Dendritic cell treated with granulocyte-macrophage colony-stimulating factor and Interleukin-4, amounts not matched to agents 40 ng/mL and 50 ng/mL, for 4 days (primary cell): ENCODE measurements around the gene SLC38A1.
A peak's percentile ranks its signal among the peaks of the same experiment; 100 is the strongest.
"Not testable (repeated sequence)": the region's sequence is repeated elsewhere in the genome, so short reads cannot be mapped to it uniquely, and the experiment has no call there.

Experiments
- H3K27ac Mint-ChIP-seq: one replicate; pipeline ENCODE4 v1.8.0; 2022; ENCODE audit warnings: mild to moderate bottlenecking, mixed read lengths
- H3K27me3 Mint-ChIP-seq: one replicate; pipeline ENCODE4 v1.8.0; 2022; ENCODE audit warnings: mild to moderate bottlenecking, mixed read lengths
- H3K36me3 Mint-ChIP-seq: one replicate; pipeline ENCODE4 v1.8.0; 2022; ENCODE audit warnings: low read depth, mixed read lengths
- H3K4me1 Mint-ChIP-seq: one replicate; pipeline ENCODE4 v1.8.0; 2022; ENCODE audit warnings: low read depth, mixed read lengths
- H3K4me3 Mint-ChIP-seq: one replicate; pipeline ENCODE4 v1.8.0; 2022; ENCODE audit warnings: mild to moderate bottlenecking, moderate library complexity, mixed read lengths
- H3K9me3 Mint-ChIP-seq: one replicate; pipeline ENCODE4 v1.8.0; 2022; ENCODE audit warnings: mixed read lengths
- intact Hi-C: fragments of 100-400 bp; cut with micrococcal nuclease; formaldehyde crosslinking; loops from one replicate; pipeline ENCODE4 v1.15.0; 2022

Gene SLC38A1

GRCh38 chr12:46268583-46269428 is at the start of gene SLC38A1:
Gene SLC38A1 (minus strand): TSS chr12:46269043. CDS start chr12:46239800, 29,243 bp downstream.
- Mint-ChIP-seq H3K4me1 (no peaks in the 10 kb centered on the region), H3K27ac (no peak within 1 kb of the TSS), H3K27me3 (peaks cover 19% of the 10 kb centered on the region), H3K36me3 (no peaks in the 10 kb centered on the region), H3K4me3 (no peak within 1 kb of the TSS), H3K9me3 (no peaks in the 10 kb centered on the region)
- intact Hi-C loops, result no loop called here

- H3K27ac Mint-ChIP-seq, result no peak overlapping the region
- intact Hi-C loops, result no loop called here
- H3K36me3 Mint-ChIP-seq, result no peaks in the 10 kb centered on the region
- no peaks in the 10 kb centered on the region for H3K27me3 Mint-ChIP-seq
- no peak overlapping the region for H3K4me3 Mint-ChIP-seq
- no peaks in the 10 kb centered on the region for H3K4me1 Mint-ChIP-seq
- no peaks in the 10 kb centered on the region for H3K9me3 Mint-ChIP-seq
These were observed 49.2 kb upstream of the SLC38A1 start for GRCh38 chr12:46318037-46318436.

GRCh38 chr12:46304070-46304469 is 35.2 kb upstream of the SLC38A1 start:
- Mint-ChIP-seq H3K4me1 (peaks cover 24% of the 10 kb centered on the region), H3K27ac (no peak overlapping the region), H3K4me3 (no peak overlapping the region), H3K27me3 (peaks cover 7% of the 10 kb centered on the region), H3K36me3 (no peaks in the 10 kb centered on the region), H3K9me3 (peaks cover 24% of the 10 kb centered on the region)
- intact Hi-C loops, result no loop called here

- Mint-ChIP-seq H3K27ac (no peak overlapping the region), H3K4me1 (peaks cover 34% of the 10 kb centered on the region), H3K4me3 (no peak overlapping the region), H3K36me3 (no peaks in the 10 kb centered on the region), H3K27me3 (peaks cover 9% of the 10 kb centered on the region), H3K9me3 (peaks cover 19% of the 10 kb centered on the region)
- intact Hi-C loops, result no loop called here
These were observed 34.3 kb upstream of the SLC38A1 start for GRCh38 chr12:46303039-46303666.

GRCh38 chr12:46300910-46301309 is 32.1 kb upstream of the SLC38A1 start:
- Mint-ChIP-seq H3K4me1 (peaks cover 56% of the 10 kb centered on the region), H3K36me3 (no peaks in the 10 kb centered on the region), H3K27ac (peak overlapping the region; percentile 39), H3K9me3 (peaks cover 9% of the 10 kb centered on the region), H3K4me3 (no peak overlapping the region), H3K27me3 (peaks cover 9% of the 10 kb centered on the region)
- intact Hi-C loops, result loop anchor here (2.0 kb wide), 1 partner anchor 148 kb away; no protein-coding TSS in a partner anchor

GRCh38 chr12:46299851-46300250 is 31.0 kb upstream of the SLC38A1 start:
- Mint-ChIP-seq H3K27ac (no peak overlapping the region), H3K4me3 (no peak overlapping the region), H3K4me1 (peaks cover 56% of the 10 kb centered on the region), H3K9me3 (no peaks in the 10 kb centered on the region), H3K36me3 (no peaks in the 10 kb centered on the region), H3K27me3 (peaks cover 4% of the 10 kb centered on the region)
- intact Hi-C loops, result loop anchor here (2.0 kb wide), 2 partner anchors 81 to 147 kb away; no protein-coding TSS in a partner anchor

GRCh38 chr12:46298261-46298660 is 29.4 kb upstream of the SLC38A1 start:
- Mint-ChIP-seq H3K27ac (no peak overlapping the region), H3K4me3 (no peak overlapping the region)

GRCh38 chr12:46296822-46297221 is 28.0 kb upstream of the SLC38A1 start:
- Mint-ChIP-seq H3K27me3 (peaks cover 6% of the 10 kb centered on the region), H3K36me3 (no peaks in the 10 kb centered on the region), H3K4me3 (no peak overlapping the region), H3K4me1 (peaks cover 53% of the 10 kb centered on the region), H3K27ac (peak overlapping the region; percentile 42), H3K9me3 (peaks cover 9% of the 10 kb centered on the region)
- intact Hi-C loops, result no loop called here

More at GRCh38 chr12:46298261-46298660, 29.4 kb upstream of the SLC38A1 start:
- Mint-ChIP-seq H3K36me3 (no peaks in the 10 kb centered on the region), H3K9me3 (no peaks in the 10 kb centered on the region), H3K27me3 (peaks cover 6% of the 10 kb centered on the region), H3K4me1 (peaks cover 56% of the 10 kb centered on the region)
- intact Hi-C loops, result loop anchor here (2.0 kb wide), 1 partner anchor 79 kb away; no protein-coding TSS in a partner anchor

- Mint-ChIP-seq H3K27me3 (peaks cover 2% of the 10 kb centered on the region), H3K4me1 (peaks cover 20% of the 10 kb centered on the region), H3K4me3 (no peak overlapping the region), H3K36me3 (no peaks in the 10 kb centered on the region), H3K27ac (no peak overlapping the region), H3K9me3 (peaks cover 24% of the 10 kb centered on the region)
- intact Hi-C loops, result no loop called here
These were observed 24.0 kb upstream of the SLC38A1 start for GRCh38 chr12:46292754-46293402.

- H3K27me3 Mint-ChIP-seq, H3K27ac Mint-ChIP-seq, H3K36me3 Mint-ChIP-seq, intact Hi-C loops, H3K4me3 Mint-ChIP-seq: not testable (repeated sequence)
- peaks cover 34% of the 10 kb centered on the region for H3K9me3 Mint-ChIP-seq
- H3K4me1 Mint-ChIP-seq, result peaks cover 15% of the 10 kb centered on the region
These were observed 23.1 kb upstream of the SLC38A1 start for GRCh38 chr12:46291953-46292352.

GRCh38 chr12:46285177-46285576 is 16.3 kb upstream of the SLC38A1 start:
- Mint-ChIP-seq H3K4me1 (peaks cover 12% of the 10 kb centered on the region), H3K9me3 (peaks cover 66% of the 10 kb centered on the region), H3K36me3 (peaks cover 18% of the 10 kb centered on the region)
- H3K27ac Mint-ChIP-seq, H3K27me3 Mint-ChIP-seq, H3K4me3 Mint-ChIP-seq, intact Hi-C loops: not testable (repeated sequence)

- H3K4me1 Mint-ChIP-seq, result peaks cover 12% of the 10 kb centered on the region
- H3K9me3 Mint-ChIP-seq, result peaks cover 60% of the 10 kb centered on the region
- H3K27me3 Mint-ChIP-seq, result peaks cover 2% of the 10 kb centered on the region
- no peak overlapping the region for H3K27ac Mint-ChIP-seq
- peaks cover 18% of the 10 kb centered on the region for H3K36me3 Mint-ChIP-seq
- intact Hi-C loops, result no loop called here
- H3K4me3 Mint-ChIP-seq, result no peak overlapping the region
These were observed 14.0 kb upstream of the SLC38A1 start for GRCh38 chr12:46282829-46283228.

- Mint-ChIP-seq H3K9me3 (no peaks in the 10 kb centered on the region), H3K36me3 (no peaks in the 10 kb centered on the region), H3K27ac (no peak overlapping the region), H3K4me3 (no peak overlapping the region), H3K4me1 (no peaks in the 10 kb centered on the region), H3K27me3 (peaks cover 7% of the 10 kb centered on the region)
- intact Hi-C loops, result no loop called here
These were observed 7.9 kb upstream of the SLC38A1 start for GRCh38 chr12:46276756-46277155.

- intact Hi-C loops, result no loop called here
- Mint-ChIP-seq H3K27ac (no peak overlapping the region), H3K36me3 (no peaks in the 10 kb centered on the region)
These were observed 3.0 kb upstream of the SLC38A1 start for GRCh38 chr12:46271863-46272262.

More at GRCh38 chr12:46271863-46272262, 3.0 kb upstream of the SLC38A1 start:
- Mint-ChIP-seq H3K4me3 (no peak overlapping the region), H3K9me3 (no peaks in the 10 kb centered on the region), H3K4me1 (no peaks in the 10 kb centered on the region), H3K27me3 (peaks cover 15% of the 10 kb centered on the region)
